Vagina (tissue), 2 donors: Measurements from ENCODE around the gene RIF1.

ENCODE experiments used
- POLR2AphosphoS5 ChIP-seq, 2 donors: sonication (generic); formaldehyde crosslinking; IDR thresholded peaks; one replicate each; pipeline ENCODE4 v1.9.0; 2017; ENCODE audit warnings: antibody characterized with exemption in 2 of 2, mild to moderate bottlenecking in 2 of 2, low read depth in 1 of 2; ENCODE audit not compliant: insufficient read depth in 1 of 2
- TF ChIP-seq, protein P1 (sequence below), 3 experiments: fragments of 450-650 bp in 2 of 3; fragments of 200-600 bp in 1 of 3; sonication (generic) in 1 of 3; IDR thresholded peaks; one replicate each; pipeline ENCODE4 v1.5.1; 2017 to 2019; ENCODE audit warnings: antibody characterized with exemption in 3 of 3, mild to moderate bottlenecking in 2 of 3, moderate library complexity in 2 of 3

DNA sequence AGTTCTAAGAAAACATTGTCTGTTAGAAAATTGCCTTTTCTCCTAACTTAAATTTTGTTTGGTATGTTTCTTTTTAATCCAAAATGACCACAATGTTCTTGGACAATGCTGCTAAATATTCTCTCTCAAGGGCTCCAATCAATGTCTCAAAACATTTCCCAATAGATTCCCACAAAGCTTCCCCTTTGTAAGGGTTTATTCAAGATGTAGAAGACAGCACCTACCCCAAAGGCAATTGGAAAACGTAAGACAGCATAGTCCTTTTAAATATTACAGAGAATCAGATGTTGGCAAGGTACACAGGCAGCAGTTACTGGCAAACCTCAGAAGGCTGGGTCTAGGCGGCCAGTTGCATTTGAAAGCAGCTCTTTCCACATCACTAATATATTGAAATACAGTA is 18.3 kb upstream of the RIF1 start:
- TF ChIP-seq, protein P1, sequence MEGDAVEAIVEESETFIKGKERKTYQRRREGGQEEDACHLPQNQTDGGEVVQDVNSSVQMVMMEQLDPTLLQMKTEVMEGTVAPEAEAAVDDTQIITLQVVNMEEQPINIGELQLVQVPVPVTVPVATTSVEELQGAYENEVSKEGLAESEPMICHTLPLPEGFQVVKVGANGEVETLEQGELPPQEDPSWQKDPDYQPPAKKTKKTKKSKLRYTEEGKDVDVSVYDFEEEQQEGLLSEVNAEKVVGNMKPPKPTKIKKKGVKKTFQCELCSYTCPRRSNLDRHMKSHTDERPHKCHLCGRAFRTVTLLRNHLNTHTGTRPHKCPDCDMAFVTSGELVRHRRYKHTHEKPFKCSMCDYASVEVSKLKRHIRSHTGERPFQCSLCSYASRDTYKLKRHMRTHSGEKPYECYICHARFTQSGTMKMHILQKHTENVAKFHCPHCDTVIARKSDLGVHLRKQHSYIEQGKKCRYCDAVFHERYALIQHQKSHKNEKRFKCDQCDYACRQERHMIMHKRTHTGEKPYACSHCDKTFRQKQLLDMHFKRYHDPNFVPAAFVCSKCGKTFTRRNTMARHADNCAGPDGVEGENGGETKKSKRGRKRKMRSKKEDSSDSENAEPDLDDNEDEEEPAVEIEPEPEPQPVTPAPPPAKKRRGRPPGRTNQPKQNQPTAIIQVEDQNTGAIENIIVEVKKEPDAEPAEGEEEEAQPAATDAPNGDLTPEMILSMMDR (IDR thresholded peaks at IDR 0.05), result no peak
- TF ChIP-seq POLR2AphosphoS5 (IDR thresholded peaks at IDR 0.05; ENCODE audit: insufficient read depth in 1 of 2, low read depth in 1 of 2), result no peak
